Testis (tissue), 2 donors: ENCODE results near the gene GLYATL1.

Experiments
- POLR2A ChIP-seq: fragments of 450-650 bp; IDR thresholded peaks from one replicate; pipeline ENCODE4 v1.6.1; 2017; ENCODE audit warnings: antibody characterized with exemption, mild to moderate bottlenecking, moderate library complexity
- TF ChIP-seq, protein P1 (sequence below), 3 experiments: fragments of 450-650 bp in 2 of 3; fragments of 200-600 bp in 1 of 3; sonication (generic) in 1 of 3; IDR thresholded peaks; one replicate each; pipeline ENCODE4 v1.5.1; 2016 to 2019; ENCODE audit warnings: antibody characterized with exemption in 3 of 3, mild to moderate bottlenecking in 2 of 3, moderate library complexity in 1 of 3

DNA sequence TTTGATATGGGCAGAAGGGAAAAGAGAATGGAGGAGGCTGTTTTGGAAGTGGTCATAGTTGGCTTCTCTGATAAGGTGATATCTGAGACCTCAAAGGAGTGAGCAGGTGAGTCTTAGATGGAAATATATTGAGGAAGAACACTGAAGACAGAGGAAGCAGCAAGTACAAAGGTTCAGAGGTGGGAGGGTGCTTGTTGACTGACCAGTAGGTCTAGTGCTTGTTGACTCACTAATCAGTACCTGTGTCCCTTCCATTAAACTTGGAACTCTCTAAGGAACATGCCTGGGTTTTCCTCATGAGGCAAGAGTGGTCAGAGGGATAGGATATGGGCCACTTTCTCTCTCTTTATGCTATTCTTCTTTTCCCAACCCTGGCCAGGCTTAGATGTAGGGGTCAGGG is 25.6 kb upstream of the GLYATL1 start:
- TF ChIP-seq, protein P1, sequence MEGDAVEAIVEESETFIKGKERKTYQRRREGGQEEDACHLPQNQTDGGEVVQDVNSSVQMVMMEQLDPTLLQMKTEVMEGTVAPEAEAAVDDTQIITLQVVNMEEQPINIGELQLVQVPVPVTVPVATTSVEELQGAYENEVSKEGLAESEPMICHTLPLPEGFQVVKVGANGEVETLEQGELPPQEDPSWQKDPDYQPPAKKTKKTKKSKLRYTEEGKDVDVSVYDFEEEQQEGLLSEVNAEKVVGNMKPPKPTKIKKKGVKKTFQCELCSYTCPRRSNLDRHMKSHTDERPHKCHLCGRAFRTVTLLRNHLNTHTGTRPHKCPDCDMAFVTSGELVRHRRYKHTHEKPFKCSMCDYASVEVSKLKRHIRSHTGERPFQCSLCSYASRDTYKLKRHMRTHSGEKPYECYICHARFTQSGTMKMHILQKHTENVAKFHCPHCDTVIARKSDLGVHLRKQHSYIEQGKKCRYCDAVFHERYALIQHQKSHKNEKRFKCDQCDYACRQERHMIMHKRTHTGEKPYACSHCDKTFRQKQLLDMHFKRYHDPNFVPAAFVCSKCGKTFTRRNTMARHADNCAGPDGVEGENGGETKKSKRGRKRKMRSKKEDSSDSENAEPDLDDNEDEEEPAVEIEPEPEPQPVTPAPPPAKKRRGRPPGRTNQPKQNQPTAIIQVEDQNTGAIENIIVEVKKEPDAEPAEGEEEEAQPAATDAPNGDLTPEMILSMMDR (IDR thresholded peaks at IDR 0.05), result no peak
- no peak for TF ChIP-seq POLR2A
